ENCODE measurements around the gene ZFYVE27.

The ZFYVE27 gene

GRCh38 chr10:97708976-97709946, 27.7 kb upstream of the ZFYVE27 start:
- DNase-seq: peak; percentile 54 to 74
- TF ChIP-seq POLR2A (IDR thresholded peaks at IDR 0.05; ENCODE audit: low read length): no peak
- no peak for TF ChIP-seq GATA1 (IDR thresholded peaks at IDR 0.05; ENCODE audit: low read depth, low read length)

GRCh38 chr10:97711640-97712572, 25.0 kb upstream of the ZFYVE27 start:
- TF ChIP-seq POLR2A (IDR thresholded peaks at IDR 0.05; ENCODE audit: low read length) (no peak), GATA1 (IDR thresholded peaks at IDR 0.05; ENCODE audit: low read depth, low read length) (no peak)
- DNase-seq: no peak

DNA sequence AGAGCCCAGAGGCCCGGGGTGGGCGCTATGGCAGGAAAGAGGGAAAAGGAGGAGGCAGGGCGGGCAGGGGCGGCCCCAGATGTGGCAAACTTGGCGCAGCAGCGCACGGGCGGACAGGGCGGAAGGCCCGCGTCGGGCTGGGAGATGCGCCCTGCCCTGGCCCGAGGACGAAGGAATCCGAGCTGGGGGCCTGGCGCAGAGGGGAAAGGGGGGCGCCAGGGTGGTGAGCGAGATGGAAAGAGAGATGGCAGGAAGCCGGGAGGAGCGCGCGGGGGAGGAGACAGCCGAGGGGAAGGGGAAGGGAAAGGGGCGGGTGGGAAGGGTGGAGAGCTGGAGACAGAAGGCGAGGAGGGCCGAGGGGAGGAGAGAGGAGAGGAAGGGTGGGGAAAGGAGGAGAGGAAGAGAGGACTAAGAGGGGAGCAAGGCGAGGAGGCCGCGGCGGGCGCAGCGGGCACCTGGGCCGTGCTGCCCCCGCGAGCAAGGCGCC, 23.5 kb upstream of the ZFYVE27 start, which contains the start of gene MARVELD1:
Gene MARVELD1, plus strand, starts transcription at position 392 of the 487 bp plus-strand sequence. CDS start 147 bp downstream, outside the sequence.
- TF ChIP-seq POLR2A (IDR thresholded peaks at IDR 0.05; ENCODE audit: low read length) (no peak), GATA1 (IDR thresholded peaks at IDR 0.05; ENCODE audit: low read depth, low read length) (no peak)
- DNase-seq: no peak

GRCh38 chr10:97713826-97714400, 23.0 kb upstream of the ZFYVE27 start:
- peak; percentile 85 for DNase-seq
- TF ChIP-seq POLR2A (IDR thresholded peaks at IDR 0.05; ENCODE audit: low read length) (peak; percentile 44), GATA1 (IDR thresholded peaks at IDR 0.05; ENCODE audit: low read depth, low read length) (no peak)

DNA sequence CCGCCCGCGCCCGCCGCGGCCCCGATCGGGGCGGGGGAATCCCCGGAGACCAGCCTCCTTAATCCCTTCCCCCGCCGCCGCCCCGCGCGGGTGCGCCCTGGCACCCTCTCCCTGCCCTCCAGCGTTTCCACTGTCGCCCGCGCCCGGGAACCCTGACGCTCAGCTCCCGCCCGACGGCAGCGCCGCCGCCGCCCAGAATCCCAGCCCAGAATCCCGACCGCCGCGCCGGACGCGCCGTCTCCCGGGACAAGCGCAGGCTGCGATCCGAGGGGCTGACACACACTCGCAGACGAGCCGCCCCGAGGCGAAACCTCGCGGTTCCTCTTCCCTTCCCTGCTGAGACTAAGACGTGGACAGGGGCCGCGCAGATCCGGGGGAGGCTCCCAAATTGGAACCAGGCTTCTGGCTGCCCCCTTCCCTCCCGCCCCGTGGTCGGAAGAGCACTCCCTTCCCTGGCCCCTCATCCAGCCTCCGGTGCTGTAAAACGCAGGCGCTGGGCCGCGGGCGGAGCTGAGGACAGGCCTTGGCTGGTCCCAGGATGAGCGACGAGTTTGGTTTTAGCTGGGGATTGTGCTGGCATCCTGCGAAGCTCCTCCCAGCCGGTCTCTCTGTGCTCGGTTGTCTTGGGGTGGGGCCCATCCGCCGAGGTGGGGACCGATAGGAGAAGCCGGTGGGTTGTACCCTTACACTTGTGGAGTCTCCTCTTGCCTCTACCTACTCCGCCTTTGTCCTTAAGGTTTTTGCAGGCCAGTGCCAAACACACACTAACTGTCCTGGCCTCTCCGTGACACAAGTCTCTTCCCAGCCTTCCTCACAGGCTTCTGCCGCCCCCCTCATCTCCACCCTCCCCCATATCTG, 22.3 kb upstream of the ZFYVE27 start:
- TF ChIP-seq POLR2A (IDR thresholded peaks at IDR 0.05; ENCODE audit: low read length) (no peak), GATA1 (IDR thresholded peaks at IDR 0.05; ENCODE audit: low read depth, low read length) (no peak)
- DNase-seq: peak; percentile 50 to 53

DNA sequence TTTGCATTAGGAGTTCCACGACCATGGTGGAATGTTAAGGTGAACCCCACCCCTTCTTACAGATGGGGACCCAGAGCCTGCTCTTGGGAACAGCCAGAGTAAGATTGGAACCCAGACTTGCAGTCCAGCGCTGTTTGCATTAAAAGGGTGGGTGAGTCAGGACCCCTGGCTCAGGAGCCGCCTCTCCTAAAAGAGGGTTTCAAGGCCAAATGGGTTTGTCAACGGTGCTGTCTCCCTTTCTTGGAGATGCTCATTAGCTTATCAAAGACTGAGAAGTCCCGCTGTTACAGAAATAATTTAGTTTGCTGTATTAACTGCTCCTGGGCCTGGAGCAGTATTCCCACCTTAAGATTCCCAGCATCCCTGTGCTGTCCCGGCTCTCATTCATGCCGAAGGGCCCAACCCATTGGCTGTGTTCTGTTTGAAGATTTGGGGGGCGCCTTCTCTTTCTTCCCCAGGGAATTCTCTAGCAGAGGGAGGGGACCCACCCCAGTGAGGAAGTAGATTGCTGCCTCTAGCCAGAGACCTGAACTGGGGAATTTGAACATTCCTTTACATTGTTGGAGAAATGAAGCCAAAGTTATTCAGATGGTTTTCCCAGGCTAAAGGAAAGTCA, 21.6 kb upstream of the ZFYVE27 start:
- TF ChIP-seq GATA1 (IDR thresholded peaks at IDR 0.05; ENCODE audit: low read depth, low read length) (no peak), POLR2A (IDR thresholded peaks at IDR 0.05; ENCODE audit: low read length) (no peak)
- DNase-seq: no peak

GRCh38 chr10:97717627-97718026, 19.3 kb upstream of the ZFYVE27 start:
- TF ChIP-seq POLR2A (IDR thresholded peaks at IDR 0.05; ENCODE audit: low read length): no peak
- no peak for TF ChIP-seq GATA1 (IDR thresholded peaks at IDR 0.05; ENCODE audit: low read depth, low read length)
- no peak for DNase-seq

DNA sequence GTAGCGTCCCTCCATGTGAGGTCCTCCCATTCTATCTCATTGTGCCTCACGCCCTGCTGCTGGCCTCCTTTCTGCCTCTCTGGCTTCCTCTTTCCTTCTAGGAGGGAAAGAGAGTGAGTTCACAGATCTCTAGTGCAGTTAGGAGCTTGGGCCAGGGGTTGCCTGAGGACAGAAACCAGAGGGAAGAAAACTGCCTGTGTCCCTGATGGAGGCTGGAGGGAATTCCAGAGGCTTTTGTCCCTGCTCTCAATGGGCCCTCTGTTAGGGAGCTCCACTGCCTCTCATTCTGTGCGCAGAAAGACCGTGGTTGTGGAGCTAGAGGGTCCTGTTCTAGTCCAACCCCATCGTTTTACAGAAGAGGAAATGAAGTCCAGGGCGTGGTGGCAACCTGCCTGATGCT, 18.8 kb upstream of the ZFYVE27 start:
- DNase-seq: peak in 1 of 2 experiments; percentile 23

GRCh38 chr10:97718659-97719142, 18.2 kb upstream of the ZFYVE27 start:
- no peak for TF ChIP-seq POLR2A (IDR thresholded peaks at IDR 0.05; ENCODE audit: low read length)
- no peak for TF ChIP-seq GATA1 (IDR thresholded peaks at IDR 0.05; ENCODE audit: low read depth, low read length)
- DNase-seq: no peak

More for the DNA sequence above, 18.8 kb upstream of the ZFYVE27 start:
- no peak for TF ChIP-seq POLR2A (IDR thresholded peaks at IDR 0.05; ENCODE audit: low read length)
- TF ChIP-seq GATA1 (IDR thresholded peaks at IDR 0.05; ENCODE audit: low read depth, low read length): no peak

DNA sequence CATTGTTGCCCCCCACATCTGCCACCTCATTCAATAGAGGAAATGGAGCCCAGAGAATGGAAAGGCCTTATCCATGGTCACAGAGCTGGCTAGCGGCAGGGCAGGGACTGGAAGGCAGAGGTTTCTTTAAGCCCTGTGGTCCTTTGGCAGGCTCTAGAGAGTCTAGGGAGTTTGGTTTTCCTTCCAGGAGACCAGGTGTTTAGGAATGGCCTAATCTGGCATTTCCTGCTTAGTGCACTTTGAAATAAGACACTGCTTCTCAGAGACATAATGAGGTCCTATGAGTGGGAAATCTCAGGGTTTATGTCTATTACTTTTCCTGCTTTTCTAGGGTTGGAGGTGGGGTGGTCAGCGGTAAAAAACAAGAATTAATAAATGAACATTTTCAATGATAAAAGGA, 17.3 kb upstream of the ZFYVE27 start:
- TF ChIP-seq POLR2A (IDR thresholded peaks at IDR 0.05; ENCODE audit: low read length) (no peak), GATA1 (IDR thresholded peaks at IDR 0.05; ENCODE audit: low read depth, low read length) (no peak)
- no peak for DNase-seq

DNA sequence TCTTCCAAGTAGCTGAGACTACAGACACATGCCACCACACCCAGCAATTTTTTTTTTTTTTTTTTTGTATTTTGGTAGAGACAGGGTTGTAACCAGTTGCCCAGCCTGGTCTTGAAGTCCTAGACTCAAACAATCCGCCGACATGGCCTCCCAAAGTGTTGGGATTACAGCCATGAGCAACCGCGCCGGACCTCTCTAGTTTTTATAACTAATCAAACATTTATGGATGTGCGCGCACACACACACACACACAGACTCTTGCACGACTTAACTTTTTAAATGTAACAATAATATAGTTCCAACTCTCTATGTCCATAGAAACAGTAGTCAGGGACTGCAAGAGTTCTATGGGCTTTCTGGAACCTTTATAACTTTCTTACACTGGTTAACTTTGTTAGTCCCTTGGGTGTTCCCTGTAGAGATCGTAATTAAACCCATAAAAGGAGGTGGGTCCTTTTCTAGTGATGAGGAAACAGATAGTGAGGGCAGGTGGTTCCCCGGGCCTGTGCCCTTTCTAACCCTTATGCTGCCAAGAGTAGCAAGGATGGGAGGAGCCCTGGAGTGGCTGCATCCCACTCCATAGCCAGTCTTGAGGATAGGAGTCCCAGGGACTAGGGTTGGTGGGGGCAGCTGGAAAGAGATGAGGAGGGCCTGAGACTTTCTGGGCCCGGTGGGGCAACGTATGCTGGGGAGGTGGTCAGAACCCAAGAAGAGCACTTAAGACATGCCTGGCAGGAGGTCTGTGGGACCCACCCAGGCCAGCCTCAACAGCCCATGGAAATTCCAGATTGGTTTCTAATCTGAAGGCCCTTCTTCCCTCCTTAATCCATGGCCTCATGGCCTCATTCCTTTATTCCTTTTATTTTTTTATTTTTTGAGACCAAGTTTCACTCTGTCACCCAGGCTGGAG, 14.8 kb upstream of the ZFYVE27 start:
- DNase-seq: no peak
- no peak for TF ChIP-seq GATA1 (IDR thresholded peaks at IDR 0.05; ENCODE audit: low read depth, low read length)
